ENCODE data around the gene SCAMP5.

The SCAMP5 gene

GRCh38 chr15:74960995-74961588 lies 34.3 kb upstream of the SCAMP5 start:
- H3K4me3 ChIP-seq (ENCODE audit: low read depth, low read length): no peak overlapping the region
- TF ChIP-seq, protein P1, sequence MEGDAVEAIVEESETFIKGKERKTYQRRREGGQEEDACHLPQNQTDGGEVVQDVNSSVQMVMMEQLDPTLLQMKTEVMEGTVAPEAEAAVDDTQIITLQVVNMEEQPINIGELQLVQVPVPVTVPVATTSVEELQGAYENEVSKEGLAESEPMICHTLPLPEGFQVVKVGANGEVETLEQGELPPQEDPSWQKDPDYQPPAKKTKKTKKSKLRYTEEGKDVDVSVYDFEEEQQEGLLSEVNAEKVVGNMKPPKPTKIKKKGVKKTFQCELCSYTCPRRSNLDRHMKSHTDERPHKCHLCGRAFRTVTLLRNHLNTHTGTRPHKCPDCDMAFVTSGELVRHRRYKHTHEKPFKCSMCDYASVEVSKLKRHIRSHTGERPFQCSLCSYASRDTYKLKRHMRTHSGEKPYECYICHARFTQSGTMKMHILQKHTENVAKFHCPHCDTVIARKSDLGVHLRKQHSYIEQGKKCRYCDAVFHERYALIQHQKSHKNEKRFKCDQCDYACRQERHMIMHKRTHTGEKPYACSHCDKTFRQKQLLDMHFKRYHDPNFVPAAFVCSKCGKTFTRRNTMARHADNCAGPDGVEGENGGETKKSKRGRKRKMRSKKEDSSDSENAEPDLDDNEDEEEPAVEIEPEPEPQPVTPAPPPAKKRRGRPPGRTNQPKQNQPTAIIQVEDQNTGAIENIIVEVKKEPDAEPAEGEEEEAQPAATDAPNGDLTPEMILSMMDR (IDR thresholded peaks at IDR 0.05; ENCODE audit: control insufficient read depth, extremely low read depth, insufficient read depth): no peak
- no peak for DNase-seq (ENCODE audit: low read depth)

DNA sequence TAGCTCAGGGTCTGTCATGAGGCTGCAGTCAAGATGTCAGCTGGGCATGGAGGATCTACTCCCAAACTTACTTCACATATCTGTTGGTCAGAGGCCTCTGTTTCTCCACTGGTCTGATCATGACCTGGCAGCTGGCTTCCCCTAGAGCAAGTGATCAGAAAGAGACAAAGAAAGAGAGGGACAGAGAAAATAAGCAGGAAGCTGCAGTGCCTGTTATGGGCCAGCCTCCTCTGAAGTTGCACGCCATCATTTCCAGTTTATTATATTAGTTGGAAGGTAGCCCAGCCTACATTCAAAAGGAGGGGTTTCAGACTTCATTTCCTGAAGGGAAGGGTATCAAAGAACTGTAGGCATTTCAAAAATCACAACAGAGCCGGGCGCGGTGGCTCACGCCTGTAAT lies 33.7 kb upstream of the SCAMP5 start:
- TF ChIP-seq, protein P1 (IDR thresholded peaks at IDR 0.05; ENCODE audit: control insufficient read depth, extremely low read depth, insufficient read depth): no peak
- no peak for DNase-seq (ENCODE audit: low read depth)

DNA sequence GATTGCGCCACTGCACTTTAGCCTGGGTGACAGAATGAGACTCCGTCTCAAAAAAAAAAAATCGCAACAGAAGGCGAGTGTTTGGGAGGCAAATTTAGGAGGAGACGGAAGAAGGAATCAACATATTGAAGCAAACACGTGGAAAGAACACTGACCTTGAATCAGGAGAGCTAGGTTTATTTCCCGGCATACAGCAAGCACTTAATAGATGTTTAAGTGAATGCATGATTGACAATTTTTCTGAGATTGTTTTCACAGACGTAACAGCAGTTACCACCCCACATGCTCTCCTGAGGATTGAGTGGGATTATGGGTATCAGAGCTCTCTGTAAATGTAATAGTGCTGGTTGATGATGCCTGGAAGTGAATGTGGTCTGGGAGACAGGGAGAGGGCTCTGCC lies 33.1 kb upstream of the SCAMP5 start:
- TF ChIP-seq, protein P1 (IDR thresholded peaks at IDR 0.05; ENCODE audit: control insufficient read depth, extremely low read depth, insufficient read depth): no peak
- no peak for DNase-seq (ENCODE audit: low read depth)
- H3K4me3 ChIP-seq (ENCODE audit: low read depth, low read length): no peak overlapping the region

More for the DNA sequence above, 33.7 kb upstream of the SCAMP5 start:
- no peak overlapping the region for H3K4me3 ChIP-seq (ENCODE audit: low read depth, low read length)

GRCh38 chr15:74962671-74963070 lies 32.7 kb upstream of the SCAMP5 start:
- H3K4me3 ChIP-seq (ENCODE audit: low read depth, low read length): no peak overlapping the region
- TF ChIP-seq, protein P1 (IDR thresholded peaks at IDR 0.05; ENCODE audit: control insufficient read depth, extremely low read depth, insufficient read depth): no peak
- no peak for DNase-seq (ENCODE audit: low read depth)

DNA sequence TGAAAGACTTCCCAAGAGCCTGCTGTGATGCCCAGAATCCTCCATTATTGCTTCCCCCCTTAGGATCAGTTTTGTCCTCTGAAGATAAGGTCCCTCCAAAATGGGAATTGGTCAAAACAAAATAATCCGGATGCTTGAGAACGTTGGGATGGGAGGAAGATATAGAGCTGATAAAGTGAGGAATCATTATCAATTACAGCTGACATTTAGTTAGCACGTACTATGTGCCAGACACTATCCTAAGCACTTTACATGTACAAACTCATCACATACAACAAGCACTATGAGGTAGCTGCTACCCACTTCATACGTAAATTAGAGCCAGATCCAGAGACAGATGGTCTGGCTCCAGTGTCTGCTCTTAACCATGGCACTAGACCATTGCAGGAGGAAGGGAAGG lies 32.1 kb upstream of the SCAMP5 start:
- no peak overlapping the region for H3K4me3 ChIP-seq (ENCODE audit: low read depth, low read length)
- TF ChIP-seq, protein P1 (IDR thresholded peaks at IDR 0.05; ENCODE audit: control insufficient read depth, extremely low read depth, insufficient read depth): no peak
- DNase-seq (ENCODE audit: low read depth): no peak

- TF ChIP-seq, protein P1 (IDR thresholded peaks at IDR 0.05; ENCODE audit: control insufficient read depth, extremely low read depth, insufficient read depth): no peak
- no peak overlapping the region for H3K4me3 ChIP-seq (ENCODE audit: low read depth, low read length)
- DNase-seq (ENCODE audit: low read depth): no peak
Observed at GRCh38 chr15:74964794-74965193, 30.6 kb upstream of the SCAMP5 start.

DNA sequence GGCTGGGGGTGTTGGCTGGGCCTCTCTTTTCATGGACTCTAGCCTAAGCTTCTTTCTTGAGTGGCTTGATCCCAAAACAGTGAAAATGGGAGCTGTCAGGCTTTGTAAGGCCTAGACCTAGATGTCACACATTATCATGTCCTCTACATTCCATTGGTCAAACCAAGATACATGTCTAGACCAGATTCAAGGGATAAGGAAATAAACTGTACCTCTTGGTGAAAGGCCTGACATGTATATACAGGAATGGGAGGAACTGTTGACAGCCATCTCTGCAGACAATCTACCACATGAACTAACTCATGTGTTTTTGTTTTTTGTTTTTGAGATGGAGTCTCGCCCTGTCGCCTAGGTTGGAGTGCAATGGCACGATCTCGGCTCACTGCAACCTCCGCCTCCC lies 27.7 kb upstream of the SCAMP5 start:
- H3K4me3 ChIP-seq (ENCODE audit: low read depth, low read length): no peak overlapping the region
- DNase-seq (ENCODE audit: low read depth): no peak
- TF ChIP-seq, protein P1 (IDR thresholded peaks at IDR 0.05; ENCODE audit: control insufficient read depth, extremely low read depth, insufficient read depth): no peak
